GM11168 (cell line): ENCODE results near the gene PGLYRP4.

Source experiments
- in situ Hi-C: fragments of 300-500 bp; cut with MboI; formaldehyde crosslinking; loops from one replicate; pipeline ENCODE4 v1.12.0; 2022; ENCODE audit warnings: low sequenced_read_pairs; ENCODE audit not compliant: unreplicated experiment

The PGLYRP4 gene, protein sequence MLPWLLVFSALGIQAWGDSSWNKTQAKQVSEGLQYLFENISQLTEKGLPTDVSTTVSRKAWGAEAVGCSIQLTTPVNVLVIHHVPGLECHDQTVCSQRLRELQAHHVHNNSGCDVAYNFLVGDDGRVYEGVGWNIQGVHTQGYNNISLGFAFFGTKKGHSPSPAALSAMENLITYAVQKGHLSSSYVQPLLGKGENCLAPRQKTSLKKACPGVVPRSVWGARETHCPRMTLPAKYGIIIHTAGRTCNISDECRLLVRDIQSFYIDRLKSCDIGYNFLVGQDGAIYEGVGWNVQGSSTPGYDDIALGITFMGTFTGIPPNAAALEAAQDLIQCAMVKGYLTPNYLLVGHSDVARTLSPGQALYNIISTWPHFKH

GRCh38 chr1:153348511-153349362, at the start of gene PGLYRP4:
PGLYRP4 (minus strand) TSS chr1:153348841; CDS start chr1:153347932, 909 bp downstream.
- in situ Hi-C loops = no loop called here

DNA sequence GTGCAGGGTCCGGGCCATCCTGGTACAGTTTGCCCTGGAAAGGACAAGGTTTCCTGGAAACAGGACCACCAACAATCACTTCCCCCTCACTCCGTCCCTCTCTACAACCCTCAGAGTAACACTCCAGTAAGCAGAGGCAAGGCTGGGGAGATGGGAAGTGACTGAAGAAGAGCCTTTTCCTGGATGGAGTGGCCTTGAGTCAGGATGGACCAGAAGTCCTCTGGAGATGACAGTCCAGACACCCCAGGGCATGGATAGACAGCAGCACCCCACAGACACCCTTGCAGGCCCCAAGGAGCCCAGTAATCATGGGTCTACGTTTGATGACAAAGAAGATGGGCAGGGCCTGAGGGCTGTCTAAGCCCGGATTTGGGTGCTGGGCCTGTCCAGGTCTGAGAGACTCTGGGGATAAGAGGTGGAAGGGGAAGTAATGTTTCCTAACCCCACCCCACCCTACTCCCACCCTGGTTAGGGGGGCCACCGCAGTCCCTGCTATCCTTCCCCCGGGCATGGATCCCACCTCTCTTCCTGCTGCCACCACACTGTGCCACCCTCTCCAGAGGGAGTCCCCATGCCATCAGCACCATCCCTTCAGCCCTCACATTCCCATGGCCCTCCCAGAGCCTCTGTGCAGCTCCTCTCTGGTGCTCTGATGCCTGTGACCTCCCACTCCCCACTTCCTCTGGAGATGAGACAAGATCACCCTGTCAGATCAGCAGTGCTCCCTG, 49.4 kb upstream of the PGLYRP4 start:
- in situ Hi-C loops = no loop called here

- in situ Hi-C loops = no loop called here
These were observed 48.6 kb upstream of the PGLYRP4 start for GRCh38 chr1:153397051-153397923.

GRCh38 chr1:153396461-153396860, 47.8 kb upstream of the PGLYRP4 start:
- in situ Hi-C loops = no loop called here

GRCh38 chr1:153395776-153396175, 47.1 kb upstream of the PGLYRP4 start:
- in situ Hi-C loops = no loop called here

GRCh38 chr1:153395136-153395685, 46.6 kb upstream of the PGLYRP4 start:
- in situ Hi-C loops = no loop called here

- in situ Hi-C loops = no loop called here
These were observed 45.8 kb upstream of the PGLYRP4 start for GRCh38 chr1:153394391-153394790.

DNA sequence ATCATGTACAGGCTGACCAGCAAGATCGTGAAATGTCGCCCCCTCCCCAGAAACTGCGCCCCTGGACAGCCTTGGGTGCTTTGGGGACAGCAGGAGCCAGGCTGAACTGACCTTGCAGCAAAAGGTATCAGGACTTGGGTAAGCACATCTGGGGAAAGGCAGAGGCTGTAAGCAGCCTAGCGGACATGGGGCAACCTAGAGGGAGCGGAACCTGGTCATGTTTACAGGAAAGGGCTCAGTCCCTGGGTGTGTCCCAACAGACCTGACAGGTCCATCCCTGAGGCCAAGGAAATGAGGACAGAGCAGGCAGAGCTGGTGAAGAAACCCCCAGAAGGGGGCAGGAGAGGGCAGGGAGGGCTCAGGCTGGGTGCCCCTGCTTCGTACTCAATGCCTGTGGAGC, 45.3 kb upstream of the PGLYRP4 start:
- in situ Hi-C loops = no loop called here

GRCh38 chr1:153392822-153393221, 44.2 kb upstream of the PGLYRP4 start:
- in situ Hi-C loops = no loop called here

DNA sequence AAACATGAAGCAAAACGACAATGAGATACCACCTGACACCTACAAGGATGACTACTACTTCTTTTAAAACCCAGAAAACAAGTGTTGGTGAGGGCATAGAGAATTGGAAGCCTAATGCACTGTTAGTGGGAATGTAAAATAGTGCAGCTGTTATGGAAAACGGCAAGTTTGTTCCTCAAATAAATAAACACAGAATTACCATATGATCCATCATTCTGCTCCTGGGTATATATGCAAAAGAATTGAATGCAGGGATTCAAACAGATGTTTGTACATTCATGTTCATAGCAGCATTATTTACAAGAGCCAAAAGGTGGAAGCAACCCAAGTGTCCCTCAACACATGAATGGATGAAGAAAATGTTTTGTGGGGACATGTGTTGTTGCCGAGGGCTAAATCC, 43.6 kb upstream of the PGLYRP4 start:
- in situ Hi-C loops = no loop called here

- in situ Hi-C loops = no loop called here
These were observed 42.5 kb upstream of the PGLYRP4 start, which contains the start of gene S100A8 for GRCh38 chr1:153390938-153391710. S100A8 (minus strand) TSS chr1:153391073; CDS start chr1:153390535, 538 bp downstream.

DNA sequence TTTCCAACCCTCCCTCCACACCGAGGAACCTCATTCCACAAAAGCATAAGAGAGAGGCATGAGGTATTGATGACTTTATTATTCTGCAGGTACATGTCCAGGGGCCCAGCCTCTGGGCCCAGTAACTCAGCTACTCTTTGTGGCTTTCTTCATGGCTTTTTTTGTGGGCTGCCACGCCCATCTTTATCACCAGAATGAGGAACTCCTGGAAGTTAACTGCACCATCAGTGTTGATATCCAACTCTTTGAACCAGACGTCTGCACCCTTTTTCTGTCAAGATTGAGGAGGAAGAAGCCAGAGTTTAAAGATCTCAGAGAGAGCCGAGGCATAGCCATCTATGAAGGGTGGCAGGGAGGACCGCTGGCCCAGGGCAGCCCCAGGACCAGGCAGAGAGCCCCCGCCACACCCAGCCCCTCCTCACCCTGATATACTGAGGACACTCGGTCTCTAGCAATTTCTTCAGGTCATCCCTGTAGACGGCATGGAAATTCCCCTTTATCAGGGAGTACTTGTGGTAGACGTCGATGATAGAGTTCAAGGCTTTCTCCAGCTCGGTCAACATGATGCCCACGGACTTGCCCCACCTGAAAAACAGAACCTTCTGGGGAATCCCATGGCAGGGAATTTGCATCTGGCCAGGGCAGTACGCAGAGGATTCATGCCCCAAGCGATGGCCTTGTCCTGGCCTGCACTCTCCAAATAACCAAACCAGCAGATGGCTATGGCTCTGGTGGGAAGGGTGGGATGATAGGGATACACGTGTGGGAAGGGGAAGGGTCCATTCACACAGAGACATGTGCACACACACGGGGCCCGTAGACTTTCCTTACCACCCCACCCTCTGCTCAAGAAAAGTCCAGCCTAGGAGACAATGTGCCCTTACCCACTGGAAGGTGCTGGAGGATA, 41.6 kb upstream of the PGLYRP4 start:
- in situ Hi-C loops = no loop called here

DNA sequence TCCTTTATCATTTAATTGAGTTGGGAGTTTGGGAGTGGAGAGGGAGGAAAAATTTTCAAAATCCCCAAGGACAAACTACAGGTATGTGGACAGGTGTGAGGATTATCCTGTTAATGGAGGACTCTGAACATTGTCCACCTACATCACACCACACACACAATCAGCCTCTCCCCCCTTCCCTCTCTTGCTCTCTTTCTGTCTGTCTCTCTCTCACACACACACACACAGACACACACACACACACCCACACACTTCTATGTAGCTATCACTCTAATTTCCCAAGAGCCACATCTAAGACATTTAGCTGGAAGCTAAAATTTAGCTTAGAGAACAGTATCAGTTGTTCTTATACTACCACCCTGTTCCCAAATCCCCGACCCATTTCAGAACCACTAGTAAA, 40.8 kb upstream of the PGLYRP4 start:
- in situ Hi-C loops = no loop called here

- in situ Hi-C loops = no loop called here
These were observed 39.1 kb upstream of the PGLYRP4 start for GRCh38 chr1:153387785-153388184.

DNA sequence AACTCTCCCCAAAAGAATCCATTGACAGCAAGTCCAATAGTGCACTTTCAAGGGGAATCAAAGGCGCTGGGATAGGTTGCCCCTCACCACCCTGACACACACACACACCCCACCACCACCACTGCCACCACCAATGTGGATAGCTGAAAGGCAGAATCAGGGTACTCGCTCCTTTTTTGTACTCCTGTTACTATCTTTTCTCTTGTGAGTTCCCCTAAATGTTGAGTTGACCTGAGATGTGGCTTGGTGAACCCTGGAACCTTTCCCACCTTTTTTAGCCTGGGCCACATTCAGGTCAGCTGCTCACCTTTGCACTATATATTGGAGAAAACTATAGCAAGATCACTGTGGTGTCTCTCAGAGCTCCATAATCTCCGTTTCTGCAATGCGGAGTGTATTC, 38.4 kb upstream of the PGLYRP4 start:
- in situ Hi-C loops = no loop called here

GRCh38 chr1:153386500-153386901, 37.9 kb upstream of the PGLYRP4 start:
- in situ Hi-C loops = no loop called here

DNA sequence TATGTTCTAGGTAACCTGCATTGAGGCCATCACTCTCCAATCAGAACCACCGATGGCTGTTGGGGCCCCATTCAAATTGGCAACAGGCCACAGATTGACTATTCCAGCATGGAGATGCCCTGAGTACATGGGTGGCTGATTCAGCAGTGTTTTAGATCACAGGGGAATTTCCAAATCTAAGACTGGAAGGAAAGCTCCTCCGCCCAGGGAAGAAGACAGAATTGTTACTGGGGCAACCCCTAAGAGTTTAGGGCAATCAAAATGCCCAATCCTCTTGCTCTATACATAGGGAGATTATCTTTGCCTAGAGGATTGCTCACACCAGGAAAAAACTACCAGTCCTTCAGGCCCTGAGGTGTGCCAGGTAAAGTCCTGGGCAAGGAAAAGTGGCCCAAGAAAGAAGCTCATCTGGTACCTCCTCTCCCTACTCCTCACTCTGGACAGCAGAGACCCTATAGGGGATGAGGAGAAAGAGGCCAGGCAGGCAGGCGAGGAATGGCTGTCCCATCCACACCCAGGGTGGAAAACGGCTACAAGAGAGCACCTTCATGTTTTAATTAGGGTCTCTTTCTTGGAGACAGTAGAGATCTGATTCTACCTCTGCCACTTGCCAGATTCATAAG, 36.4 kb upstream of the PGLYRP4 start:
- in situ Hi-C loops = no loop called here
